Stimulated activated naive CD8-positive, alpha-beta T cell treated with anti-CD3 and anti-CD28 coated beads, Interleukin-15, Interleukin-2, amounts not matched to agents 100 ng/mL and 50 ng/mL, for 24 hours (primary cell): ENCODE results near the gene CYSLTR2.
"Not testable (repeated sequence)": the region's sequence is repeated elsewhere in the genome, so short reads cannot be mapped to it uniquely, and the experiment has no call there.

Experiments
- H3K27ac Mint-ChIP-seq: one replicate; pipeline ENCODE4 v1.8.0; 2021; ENCODE audit warnings: mild to moderate bottlenecking, mixed read lengths
- H3K27me3 Mint-ChIP-seq: one replicate; pipeline ENCODE4 v1.8.0; 2021; ENCODE audit warnings: mixed read lengths
- H3K36me3 Mint-ChIP-seq: one replicate; pipeline ENCODE4 v1.8.0; 2021; ENCODE audit warnings: low read depth, mixed read lengths
- H3K4me1 Mint-ChIP-seq: one replicate; pipeline ENCODE4 v1.8.0; 2021; ENCODE audit warnings: low read depth, mixed read lengths
- H3K4me3 Mint-ChIP-seq: one replicate; pipeline ENCODE4 v1.8.0; 2021; ENCODE audit warnings: mild to moderate bottlenecking, mixed read lengths
- H3K9me3 Mint-ChIP-seq: one replicate; pipeline ENCODE4 v1.8.0; 2021; ENCODE audit warnings: mixed read lengths

The CYSLTR2 gene

DNA sequence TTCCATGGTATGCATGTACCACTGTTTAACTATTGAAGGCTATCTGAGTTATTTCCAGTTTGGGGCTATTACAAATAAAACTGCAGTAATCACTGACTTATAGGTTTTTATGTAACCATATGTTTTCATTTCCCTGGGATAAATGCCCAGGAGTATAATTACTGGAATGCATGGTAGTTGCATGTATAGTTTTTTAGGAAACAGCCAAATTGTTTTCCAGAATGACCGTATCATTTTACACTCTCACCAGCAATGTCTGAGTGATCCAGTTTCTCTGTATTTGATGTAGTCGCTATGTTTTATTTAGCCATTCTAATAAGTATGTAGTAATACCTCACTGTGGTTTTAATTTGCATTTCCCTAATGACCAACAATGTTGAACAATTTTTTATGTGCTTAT lies 42.0 kb downstream of the CYSLTR2 start:
- no peaks in the 10 kb centered on the region for H3K27me3 Mint-ChIP-seq
- peaks cover 15% of the 10 kb centered on the region for H3K36me3 Mint-ChIP-seq
- H3K9me3 Mint-ChIP-seq, result peaks cover 11% of the 10 kb centered on the region
- H3K27ac Mint-ChIP-seq, result no peak overlapping the region
- H3K4me1 Mint-ChIP-seq, result no peaks in the 10 kb centered on the region
- H3K4me3 Mint-ChIP-seq, result no peak overlapping the region

DNA sequence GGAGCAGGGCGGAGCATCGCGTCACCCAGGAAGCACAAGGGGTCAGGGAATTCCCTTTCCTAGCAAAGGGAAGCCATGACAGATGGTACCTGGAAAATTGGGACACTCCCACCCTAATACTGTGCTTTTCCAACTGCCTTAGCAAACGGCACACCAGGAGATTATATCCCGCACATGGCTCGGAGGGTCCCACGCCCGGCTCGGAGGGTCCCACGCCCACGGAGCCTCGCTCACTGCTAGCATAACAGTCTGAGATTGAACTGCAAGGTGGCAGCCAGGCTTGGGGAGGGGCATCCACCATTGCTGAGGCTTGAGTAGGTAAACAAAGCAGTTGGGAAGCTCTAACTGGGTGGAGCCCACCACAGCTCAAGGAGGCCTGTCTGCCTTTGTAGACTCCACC lies 42.9 kb downstream of the CYSLTR2 start:
- Mint-ChIP-seq H3K9me3 (peaks cover 11% of the 10 kb centered on the region), H3K36me3 (peaks cover 20% of the 10 kb centered on the region)
- not testable (repeated sequence) for H3K4me1 Mint-ChIP-seq, H3K27me3 Mint-ChIP-seq, H3K27ac Mint-ChIP-seq, H3K4me3 Mint-ChIP-seq

DNA sequence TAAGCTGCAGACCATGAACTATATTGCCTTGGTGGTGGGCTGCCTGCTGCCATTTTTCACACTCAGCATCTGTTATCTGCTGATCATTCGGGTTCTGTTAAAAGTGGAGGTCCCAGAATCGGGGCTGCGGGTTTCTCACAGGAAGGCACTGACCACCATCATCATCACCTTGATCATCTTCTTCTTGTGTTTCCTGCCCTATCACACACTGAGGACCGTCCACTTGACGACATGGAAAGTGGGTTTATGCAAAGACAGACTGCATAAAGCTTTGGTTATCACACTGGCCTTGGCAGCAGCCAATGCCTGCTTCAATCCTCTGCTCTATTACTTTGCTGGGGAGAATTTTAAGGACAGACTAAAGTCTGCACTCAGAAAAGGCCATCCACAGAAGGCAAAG lies 53.7 kb downstream of the CYSLTR2 start:
- no peaks in the 10 kb centered on the region for H3K27me3 Mint-ChIP-seq
- peaks cover 38% of the 10 kb centered on the region for H3K36me3 Mint-ChIP-seq
- no peak overlapping the region for H3K4me3 Mint-ChIP-seq
- peaks cover 23% of the 10 kb centered on the region for H3K9me3 Mint-ChIP-seq
- H3K4me1 Mint-ChIP-seq, result peaks cover 21% of the 10 kb centered on the region
- no peak overlapping the region for H3K27ac Mint-ChIP-seq

DNA sequence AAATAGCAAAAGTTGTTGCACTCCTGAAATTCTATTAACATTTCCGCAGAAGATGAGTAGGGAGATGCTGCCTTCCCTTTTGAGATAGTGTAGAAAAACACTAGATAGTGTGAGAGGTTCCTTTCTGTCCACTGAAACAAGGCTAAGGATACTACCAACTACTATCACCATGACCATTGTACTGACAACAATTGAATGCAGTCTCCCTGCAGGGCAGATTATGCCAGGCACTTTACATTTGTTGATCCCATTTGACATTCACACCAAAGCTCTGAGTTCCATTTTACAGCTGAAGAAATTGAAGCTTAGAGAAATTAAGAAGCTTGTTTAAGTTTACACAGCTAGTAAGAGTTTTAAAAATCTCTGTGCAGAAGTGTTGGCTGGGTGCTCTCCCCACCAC lies 55.0 kb downstream of the CYSLTR2 start:
- Mint-ChIP-seq H3K36me3 (peaks cover 38% of the 10 kb centered on the region), H3K9me3 (peaks cover 24% of the 10 kb centered on the region), H3K4me1 (peaks cover 21% of the 10 kb centered on the region), H3K4me3 (no peak overlapping the region), H3K27me3 (no peaks in the 10 kb centered on the region), H3K27ac (no peak overlapping the region)

DNA sequence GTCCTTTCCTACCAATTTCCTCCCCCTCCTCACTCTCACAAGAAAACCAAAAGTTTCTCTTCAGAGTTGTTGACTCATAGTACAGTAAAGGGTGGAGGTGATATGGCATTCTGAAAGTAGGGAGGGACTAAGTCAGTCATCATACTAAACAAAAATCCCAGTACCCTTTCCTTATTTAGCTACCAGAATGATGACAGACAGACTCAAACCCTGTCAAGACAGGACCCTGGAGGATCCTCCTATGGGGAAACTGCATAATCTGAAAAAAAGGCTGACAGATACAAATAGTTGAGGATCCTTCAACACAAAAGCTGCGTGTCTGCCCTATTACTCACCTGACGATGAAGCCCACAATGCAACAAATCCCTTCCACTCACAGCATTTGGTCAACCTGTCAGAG lies 55.5 kb downstream of the CYSLTR2 start:
- Mint-ChIP-seq H3K4me3 (no peak overlapping the region), H3K4me1 (peaks cover 21% of the 10 kb centered on the region), H3K9me3 (peaks cover 26% of the 10 kb centered on the region), H3K27me3 (no peaks in the 10 kb centered on the region), H3K27ac (no peak overlapping the region), H3K36me3 (peaks cover 38% of the 10 kb centered on the region)

DNA sequence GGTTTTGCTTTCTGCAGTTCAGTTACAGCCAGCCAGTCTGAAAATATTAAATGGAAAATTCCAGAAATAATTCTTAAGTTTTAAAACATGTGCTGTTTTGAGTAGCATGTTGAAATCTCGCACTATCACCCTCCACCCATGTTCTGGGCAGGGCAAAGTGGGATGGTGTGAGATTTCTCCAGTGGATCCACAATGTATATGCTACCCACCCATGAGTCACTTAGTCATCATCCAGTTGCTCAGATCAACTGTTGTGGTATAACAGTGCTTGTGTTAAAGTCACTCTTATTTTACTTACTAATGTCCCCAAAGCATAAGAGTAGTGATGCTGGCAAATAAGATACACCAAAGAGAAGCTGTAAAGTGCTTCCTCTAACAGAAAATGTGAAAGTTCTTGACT lies 56.4 kb downstream of the CYSLTR2 start:
- Mint-ChIP-seq H3K4me3 (no peak overlapping the region), H3K27me3 (no peaks in the 10 kb centered on the region), H3K36me3 (peaks cover 29% of the 10 kb centered on the region), H3K9me3 (peaks cover 19% of the 10 kb centered on the region), H3K4me1 (peaks cover 13% of the 10 kb centered on the region), H3K27ac (no peak overlapping the region)

DNA sequence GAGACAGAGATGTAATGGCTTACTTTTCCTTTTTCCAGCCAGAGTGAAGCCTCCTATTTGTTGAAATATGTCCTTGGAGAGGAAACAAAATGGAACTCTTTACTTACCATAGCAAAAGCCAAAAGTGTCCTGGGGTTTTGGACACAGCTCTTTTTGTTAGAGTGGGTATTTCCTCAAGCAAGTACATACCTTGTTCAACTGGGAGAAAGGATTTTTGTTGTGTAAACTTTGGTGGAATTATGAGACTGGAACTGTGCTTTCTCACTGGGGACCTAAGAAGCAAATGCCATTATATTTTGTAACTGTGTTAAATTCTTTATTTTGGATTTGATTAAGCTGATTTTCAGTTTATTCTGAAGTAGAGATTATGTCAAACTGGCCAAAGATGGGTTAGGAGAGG lies 58.4 kb downstream of the CYSLTR2 start:
- Mint-ChIP-seq H3K4me1 (peaks cover 13% of the 10 kb centered on the region), H3K9me3 (peaks cover 24% of the 10 kb centered on the region), H3K36me3 (peaks cover 20% of the 10 kb centered on the region), H3K27ac (no peak overlapping the region), H3K4me3 (no peak overlapping the region), H3K27me3 (no peaks in the 10 kb centered on the region)

DNA sequence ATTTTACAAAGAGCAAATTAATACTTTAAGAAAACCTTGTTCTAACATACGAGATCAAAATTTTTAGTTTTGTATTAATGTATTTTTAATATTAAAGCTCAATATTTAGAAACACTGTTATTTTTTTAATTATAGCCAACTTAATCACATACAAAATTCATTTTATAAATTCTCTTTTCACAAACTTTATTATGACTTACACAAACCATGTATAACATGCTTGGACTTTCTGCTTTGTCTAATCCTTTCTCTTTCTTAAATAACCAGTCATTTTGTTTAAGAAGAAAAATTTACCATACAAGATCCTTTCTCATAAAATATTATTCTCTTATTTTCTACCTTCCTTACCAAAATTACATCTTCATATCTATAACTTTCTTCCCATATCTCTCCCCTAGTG lies 62.2 kb downstream of the CYSLTR2 start:
- Mint-ChIP-seq H3K4me1 (no peaks in the 10 kb centered on the region), H3K27ac (no peak overlapping the region), H3K36me3 (peaks cover 4% of the 10 kb centered on the region), H3K4me3 (no peak overlapping the region), H3K27me3 (no peaks in the 10 kb centered on the region), H3K9me3 (peaks cover 18% of the 10 kb centered on the region)

DNA sequence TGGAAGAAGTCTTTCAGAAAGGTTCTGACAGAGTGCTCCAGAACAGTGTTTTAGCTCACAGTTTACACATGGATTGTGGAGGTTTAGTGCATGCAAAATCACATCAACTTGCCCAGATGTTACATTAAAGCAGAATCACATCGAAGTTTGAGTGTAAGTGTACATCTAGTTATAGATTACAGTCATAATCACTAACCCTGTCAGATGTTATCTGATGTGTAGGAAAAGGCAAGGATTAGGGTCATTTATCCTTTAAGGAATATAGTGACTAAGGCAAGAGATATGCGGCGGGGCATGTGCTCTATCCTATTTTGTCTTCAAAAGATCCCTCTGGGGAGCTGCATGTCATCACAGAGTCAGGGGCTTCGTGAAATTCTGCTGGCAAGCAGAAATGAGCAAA lies 66.9 kb downstream of the CYSLTR2 start:
- no peaks in the 10 kb centered on the region for H3K4me1 Mint-ChIP-seq
- H3K27me3 Mint-ChIP-seq, result no peaks in the 10 kb centered on the region
- H3K36me3 Mint-ChIP-seq, result peaks cover under 1% of the 10 kb centered on the region
- no peak overlapping the region for H3K4me3 Mint-ChIP-seq
- no peak overlapping the region for H3K27ac Mint-ChIP-seq
- peaks cover 11% of the 10 kb centered on the region for H3K9me3 Mint-ChIP-seq

DNA sequence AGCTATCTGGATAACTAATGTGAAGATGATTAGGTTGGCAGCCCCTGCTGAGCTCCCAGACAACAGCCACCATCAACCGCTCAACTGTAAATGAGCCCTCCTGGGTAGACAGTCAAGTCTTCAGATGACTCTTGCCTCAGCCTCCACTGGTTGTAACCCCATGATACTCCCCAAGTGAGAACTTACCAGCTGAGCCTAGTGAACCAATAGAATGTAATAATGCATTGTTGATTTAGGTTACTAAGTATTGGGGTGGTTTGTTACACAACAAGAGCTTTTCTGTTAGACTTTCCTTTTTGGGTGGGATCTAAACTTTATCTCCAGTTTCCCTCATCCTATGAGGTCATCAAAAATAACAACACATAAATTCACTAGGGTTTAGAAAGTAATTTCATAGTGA lies 69.4 kb downstream of the CYSLTR2 start:
- Mint-ChIP-seq H3K4me3 (no peak overlapping the region), H3K27ac (no peak overlapping the region), H3K9me3 (peaks cover 2% of the 10 kb centered on the region), H3K27me3 (no peaks in the 10 kb centered on the region), H3K36me3 (no peaks in the 10 kb centered on the region), H3K4me1 (no peaks in the 10 kb centered on the region)

DNA sequence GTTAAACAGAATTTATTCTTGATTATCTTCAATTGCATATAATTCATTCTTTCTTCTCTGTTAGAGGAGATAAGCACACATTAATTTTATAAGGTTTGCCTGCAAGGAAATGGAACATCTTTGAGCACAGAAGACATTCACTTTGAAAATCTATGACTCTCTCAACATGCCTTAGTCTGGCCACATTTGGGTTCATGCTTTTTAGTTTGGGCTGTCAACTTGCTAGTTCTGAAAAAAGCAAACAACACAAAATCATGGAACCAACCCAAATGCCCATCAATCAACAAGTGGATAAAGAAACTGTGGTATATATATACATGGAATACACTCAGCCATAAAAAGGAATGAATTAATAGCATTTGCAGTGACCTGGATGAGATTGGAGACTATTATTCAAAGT lies 71.5 kb downstream of the CYSLTR2 start:
- Mint-ChIP-seq H3K9me3 (no peaks in the 10 kb centered on the region), H3K27ac (no peak overlapping the region), H3K27me3 (no peaks in the 10 kb centered on the region), H3K36me3 (no peaks in the 10 kb centered on the region), H3K4me3 (no peak overlapping the region), H3K4me1 (no peaks in the 10 kb centered on the region)

DNA sequence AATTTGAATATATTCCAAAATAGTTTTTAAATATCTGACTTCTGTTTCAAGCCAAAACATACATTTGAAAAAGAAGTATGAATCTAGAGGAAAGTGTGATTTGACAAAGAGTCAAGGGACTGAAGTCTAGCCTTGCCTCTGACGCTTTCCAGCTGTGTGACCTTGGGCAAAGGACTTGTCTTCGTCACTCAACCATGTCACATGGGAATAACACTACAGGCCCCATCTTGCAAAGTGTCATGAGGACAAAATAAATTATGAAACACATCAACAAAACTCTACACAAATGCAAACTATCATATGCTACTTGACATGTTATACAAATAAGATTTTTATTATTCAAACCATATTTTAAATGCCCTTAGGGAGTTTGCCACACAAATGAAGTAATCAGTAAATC lies 73.0 kb downstream of the CYSLTR2 start:
- Mint-ChIP-seq H3K9me3 (no peaks in the 10 kb centered on the region), H3K27me3 (peaks cover 7% of the 10 kb centered on the region), H3K36me3 (no peaks in the 10 kb centered on the region), H3K4me1 (peaks cover 11% of the 10 kb centered on the region), H3K27ac (no peak overlapping the region), H3K4me3 (no peak overlapping the region)

DNA sequence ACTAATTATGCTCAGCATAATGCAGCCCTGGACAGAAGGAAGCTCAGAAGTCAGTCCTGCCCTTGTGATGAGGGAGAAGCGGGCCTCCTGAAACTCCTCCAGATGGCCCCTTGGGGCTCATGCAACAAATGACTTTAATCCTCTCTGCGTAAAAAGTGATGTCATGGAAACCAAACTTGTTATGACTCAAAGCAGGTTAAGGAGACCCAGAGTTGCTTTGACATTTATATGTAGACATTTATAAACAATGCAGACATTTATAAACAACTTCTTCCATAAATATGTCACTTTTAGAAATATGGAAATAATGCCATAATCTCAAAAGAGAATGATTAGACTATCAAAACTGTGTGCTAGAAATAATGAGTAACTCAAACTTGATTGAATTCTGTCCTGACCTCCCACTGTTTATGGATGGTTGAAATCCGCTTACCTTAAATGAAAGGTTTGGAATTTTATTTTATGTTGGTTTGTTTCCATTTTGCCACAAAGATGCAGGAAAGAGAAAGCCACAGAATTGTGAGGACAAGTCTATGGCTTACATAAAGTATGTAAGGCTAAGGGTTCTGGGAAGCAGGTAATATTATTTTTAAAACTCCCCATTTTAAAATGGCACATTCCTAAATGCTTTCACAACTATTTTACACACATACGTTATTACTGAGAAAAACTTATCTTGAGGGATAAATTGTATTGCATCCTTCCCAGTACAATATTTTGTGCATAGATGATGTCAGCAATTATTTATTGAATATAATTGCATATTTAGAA lies 73.7 kb downstream of the CYSLTR2 start:
- Mint-ChIP-seq H3K4me3 (no peak overlapping the region), H3K9me3 (no peaks in the 10 kb centered on the region), H3K36me3 (no peaks in the 10 kb centered on the region), H3K27me3 (peaks cover 7% of the 10 kb centered on the region), H3K27ac (no peak overlapping the region), H3K4me1 (peaks cover 15% of the 10 kb centered on the region)

DNA sequence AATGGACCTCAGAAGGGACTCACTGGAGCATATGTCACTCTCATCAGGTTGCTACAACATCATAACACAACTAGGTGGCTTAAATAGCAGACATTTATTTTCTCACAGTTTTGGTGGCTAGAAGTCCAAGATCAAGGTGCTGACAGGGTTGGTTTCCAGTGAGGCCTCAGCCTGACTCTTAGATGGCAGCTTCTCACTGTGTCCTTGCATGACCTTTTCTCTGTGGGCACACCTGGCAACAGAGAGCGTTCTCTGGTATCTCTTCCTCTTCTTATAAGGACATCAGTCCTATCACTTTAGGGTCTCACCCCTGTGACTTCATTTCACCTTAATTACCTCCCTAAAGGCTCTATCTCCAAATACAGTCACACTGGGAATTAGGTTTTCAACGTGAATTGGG lies 74.5 kb downstream of the CYSLTR2 start:
- Mint-ChIP-seq H3K4me1 (peaks cover 15% of the 10 kb centered on the region), H3K27ac (no peak overlapping the region), H3K9me3 (no peaks in the 10 kb centered on the region), H3K36me3 (no peaks in the 10 kb centered on the region), H3K27me3 (peaks cover 7% of the 10 kb centered on the region), H3K4me3 (no peak overlapping the region)

DNA sequence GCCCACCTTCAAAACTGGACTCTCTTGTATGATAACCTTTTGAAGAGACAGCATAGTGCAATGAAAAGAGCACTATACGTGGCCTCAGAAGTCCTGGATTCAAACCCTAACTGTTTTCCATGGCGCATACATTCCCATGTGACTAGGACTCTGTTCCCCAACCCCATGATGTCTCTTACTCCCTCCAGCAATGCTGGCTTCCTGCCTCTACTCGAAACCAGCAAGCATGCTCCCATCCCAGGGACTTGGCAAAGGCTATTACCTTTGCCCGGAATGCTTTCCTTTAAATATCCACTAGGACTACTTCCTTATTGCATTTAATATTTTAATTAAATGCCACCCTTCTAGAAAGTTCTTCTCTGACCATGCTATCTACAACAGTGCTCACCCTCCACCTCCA lies 75.1 kb downstream of the CYSLTR2 start:
- Mint-ChIP-seq H3K36me3 (no peaks in the 10 kb centered on the region), H3K4me1 (peaks cover 15% of the 10 kb centered on the region), H3K9me3 (no peaks in the 10 kb centered on the region), H3K4me3 (no peak overlapping the region), H3K27ac (no peak overlapping the region), H3K27me3 (peaks cover 7% of the 10 kb centered on the region)

DNA sequence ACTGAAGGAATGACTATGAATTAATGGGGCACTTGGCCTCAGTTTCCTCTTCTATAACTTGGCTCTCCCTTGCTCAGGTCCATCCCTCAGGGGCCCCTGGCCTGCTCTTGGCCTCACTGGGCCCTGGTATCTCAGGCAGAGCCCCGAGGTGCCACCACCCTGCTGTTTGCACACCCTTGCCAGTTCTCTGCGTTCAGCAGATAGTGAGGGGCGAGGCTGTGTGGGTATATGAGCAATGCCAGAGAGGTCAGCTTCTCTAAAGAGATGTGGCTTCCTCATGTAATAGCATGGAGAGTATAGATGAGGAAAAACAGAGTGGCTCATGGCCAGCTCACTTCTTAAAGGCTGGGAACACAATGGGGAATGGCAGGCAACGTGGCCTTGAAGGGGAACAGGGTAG lies 76.1 kb downstream of the CYSLTR2 start:
- no peak overlapping the region for H3K4me3 Mint-ChIP-seq
- H3K9me3 Mint-ChIP-seq, result no peaks in the 10 kb centered on the region
- H3K36me3 Mint-ChIP-seq, result no peaks in the 10 kb centered on the region
- no peak overlapping the region for H3K27ac Mint-ChIP-seq
- peaks cover 7% of the 10 kb centered on the region for H3K27me3 Mint-ChIP-seq
- H3K4me1 Mint-ChIP-seq, result peaks cover 15% of the 10 kb centered on the region
